ENCODE measurements around the gene RPGRIP1L.

GRCh38 chr16:53608094-53608493 is 95.6 kb downstream of the RPGRIP1L start:
- TF ChIP-seq CTCF (IDR thresholded peaks at IDR 0.05), result no peak
- no peak for TF ChIP-seq TCF7L2 (IDR thresholded peaks at IDR 0.05; ENCODE audit: low read depth, low read length)
- no peak for TF ChIP-seq POLR2AphosphoS5 (IDR thresholded peaks at IDR 0.05; ENCODE audit: low read depth, low read length)
- TF ChIP-seq REST (IDR thresholded peaks at IDR 0.05; ENCODE audit: insufficient read depth in 1 of 2, low read depth in 2 of 2, low read length in 1 of 2), result no peak
